Thyroid gland (tissue), 4 donors: ENCODE data around the gene CSTF2T.

Source experiments
- CTCF ChIP-seq, 6 experiments: fragments of 200-600 bp in 3 of 6; fragments of 450-650 bp in 3 of 6; sonication (generic) in 3 of 6; IDR thresholded peaks; one replicate each; pipeline ENCODE4 v1.5.1; 2016 to 2019; ENCODE audit warnings: antibody characterized with exemption in 6 of 6, mild to moderate bottlenecking in 2 of 6, inconsistent platforms in 1 of 6, moderate library complexity in 1 of 6
- POLR2A ChIP-seq, 2 donors: fragments of 450-650 bp; IDR thresholded peaks; one replicate each; pipeline ENCODE4 v1.6.1; 2017; ENCODE audit warnings: antibody characterized with exemption in 2 of 2, mild to moderate bottlenecking in 2 of 2, moderate library complexity in 1 of 2

- TF ChIP-seq CTCF (IDR thresholded peaks at IDR 0.05): no peak
- TF ChIP-seq POLR2A (IDR thresholded peaks at IDR 0.05): no peak
These were observed 10.1 kb upstream of the CSTF2T start for GRCh38 chr10:51709324-51709972.
